HTERT RPE-1 (cell line): Measurements from ENCODE around the gene TMEM154.

Experiments
- in situ Hi-C: fragments of 300-500 bp; cut with MboI; formaldehyde crosslinking; loops from 4 replicates; pipeline ENCODE4 v1.14.3; 2020; ENCODE audit warnings: low sequenced_read_pairs

Gene TMEM154

DNA sequence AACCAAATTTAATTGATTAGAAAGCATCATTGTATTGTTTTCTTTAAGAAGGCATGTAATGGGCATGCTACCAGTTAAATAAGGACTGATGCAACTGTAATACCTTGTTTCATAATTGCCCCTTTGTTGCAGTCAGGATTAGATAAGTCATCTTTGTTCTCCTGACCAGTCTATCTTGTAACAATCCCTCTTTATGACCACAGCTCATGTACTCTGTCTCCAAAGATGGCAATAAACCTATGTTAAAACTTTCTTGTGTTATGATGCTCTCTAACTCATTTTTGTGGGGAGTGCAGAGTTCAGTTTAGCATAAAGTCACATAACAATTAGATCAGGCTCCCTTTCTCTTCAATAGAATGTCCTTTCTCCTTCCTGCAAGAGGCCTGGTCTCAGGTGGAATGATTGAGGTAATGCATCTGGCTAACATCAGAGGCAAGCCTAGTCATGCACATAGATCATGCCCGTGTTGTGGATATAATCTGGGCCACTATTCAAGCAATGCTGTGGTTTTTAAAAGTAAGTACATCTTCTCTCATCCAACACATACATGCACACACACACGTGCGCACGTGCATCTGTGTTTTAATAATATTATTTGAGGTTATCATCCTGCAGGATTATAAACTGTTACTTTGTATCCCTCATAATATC lies 45.6 kb downstream of the TMEM154 start:
- in situ Hi-C loops = no loop called here

GRCh38 chr4:152633118-152633517 lies 46.7 kb downstream of the TMEM154 start:
- in situ Hi-C loops = no loop called here

- in situ Hi-C loops = no loop called here
These were observed 49.5 kb downstream of the TMEM154 start for GRCh38 chr4:152630324-152630723.

DNA sequence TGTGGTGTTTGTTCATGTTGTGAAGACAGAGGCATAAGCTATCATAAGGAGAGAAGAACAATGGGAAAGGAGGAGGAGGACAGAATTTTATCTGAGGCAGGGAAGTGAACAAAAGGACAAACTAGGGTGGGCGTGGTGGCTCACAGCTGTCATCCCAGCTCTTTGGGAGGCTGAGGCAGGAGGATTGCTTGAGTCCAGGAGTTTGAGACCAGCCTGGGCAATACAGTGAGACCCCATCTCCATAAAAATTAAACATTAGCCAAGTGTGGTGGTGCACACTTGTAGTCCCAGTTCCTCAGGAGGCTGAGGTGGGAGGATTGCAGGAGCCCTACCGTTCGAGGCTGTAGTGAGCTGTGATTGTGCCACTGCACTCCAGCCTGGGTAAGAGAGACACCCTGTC lies 49.9 kb downstream of the TMEM154 start:
- in situ Hi-C loops = no loop called here

GRCh38 chr4:152628128-152628527 lies 51.7 kb downstream of the TMEM154 start:
- in situ Hi-C loops = no loop called here

DNA sequence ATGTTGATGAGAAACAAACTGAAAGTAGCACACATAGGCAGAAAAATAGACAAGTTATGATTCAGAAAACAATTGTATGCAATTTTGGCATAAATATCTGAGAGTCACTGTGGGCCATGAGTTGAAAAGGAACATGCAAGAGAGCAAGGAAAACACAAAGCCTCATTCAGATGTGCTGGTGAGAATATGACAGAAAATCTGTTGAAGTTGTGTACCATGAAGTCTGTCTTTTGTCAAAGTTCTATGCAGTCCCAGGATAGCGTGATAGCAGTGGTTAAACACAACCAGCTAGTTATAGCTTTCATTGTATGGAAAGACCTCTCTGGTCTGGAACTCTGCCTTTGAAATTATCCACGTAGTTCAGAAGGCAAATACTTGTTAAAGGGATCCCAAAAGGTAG lies 53.0 kb downstream of the TMEM154 start:
- in situ Hi-C loops = no loop called here

DNA sequence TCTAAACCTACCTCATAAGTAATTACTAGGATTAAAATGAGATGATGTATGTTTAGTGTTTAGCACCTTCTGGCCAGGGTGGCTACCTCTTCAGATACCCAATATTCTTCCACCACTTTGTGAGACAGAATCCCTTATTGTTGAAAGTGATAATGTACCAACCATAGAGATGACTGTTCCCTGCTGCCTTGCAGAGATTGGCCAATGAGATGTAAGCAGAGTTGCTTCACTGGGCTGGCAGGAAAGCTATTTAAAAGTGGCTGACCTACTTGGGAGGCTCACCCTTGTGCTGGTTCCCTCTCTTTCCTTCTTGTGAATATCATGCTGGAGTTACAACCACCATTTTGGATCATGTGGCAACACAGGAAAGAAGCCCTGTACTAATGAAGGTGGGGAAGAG lies 58.9 kb downstream of the TMEM154 start:
- in situ Hi-C loops = no loop called here

GRCh38 chr4:152620218-152620617 lies 59.6 kb downstream of the TMEM154 start:
- in situ Hi-C loops = no loop called here

DNA sequence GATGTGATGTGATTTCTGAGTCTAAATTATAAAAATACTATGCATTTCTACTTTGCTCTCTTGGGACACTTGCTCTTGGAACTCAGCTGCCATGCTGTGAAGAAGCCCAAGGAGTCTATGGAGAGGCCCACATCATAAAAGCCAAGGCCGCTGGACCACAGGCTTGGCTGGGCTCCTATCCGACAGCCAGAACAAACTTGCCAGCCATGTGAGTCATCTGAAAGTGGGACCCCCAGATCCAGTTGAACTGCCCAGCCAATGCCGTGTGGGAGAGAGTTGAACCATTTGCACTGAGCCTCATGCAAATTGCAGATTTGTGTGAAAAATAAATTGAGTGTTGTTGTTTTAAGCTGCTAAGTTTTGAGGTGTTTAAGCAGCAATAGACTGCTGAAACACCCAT lies 60.2 kb downstream of the TMEM154 start:
- in situ Hi-C loops = no loop called here

GRCh38 chr4:152618971-152619370 lies 60.8 kb downstream of the TMEM154 start:
- in situ Hi-C loops = no loop called here

- in situ Hi-C loops = no loop called here
These were observed 63.0 kb downstream of the TMEM154 start for GRCh38 chr4:152616804-152617203.

GRCh38 chr4:152613841-152614721 lies 65.7 kb downstream of the TMEM154 start:
- in situ Hi-C loops = no loop called here

- in situ Hi-C loops = no loop called here
These were observed 66.4 kb downstream of the TMEM154 start for GRCh38 chr4:152613351-152613750.

- in situ Hi-C loops = no loop called here
These were observed 69.7 kb downstream of the TMEM154 start for GRCh38 chr4:152610131-152610530.

GRCh38 chr4:152609481-152609880 lies 70.3 kb downstream of the TMEM154 start:
- in situ Hi-C loops = no loop called here

DNA sequence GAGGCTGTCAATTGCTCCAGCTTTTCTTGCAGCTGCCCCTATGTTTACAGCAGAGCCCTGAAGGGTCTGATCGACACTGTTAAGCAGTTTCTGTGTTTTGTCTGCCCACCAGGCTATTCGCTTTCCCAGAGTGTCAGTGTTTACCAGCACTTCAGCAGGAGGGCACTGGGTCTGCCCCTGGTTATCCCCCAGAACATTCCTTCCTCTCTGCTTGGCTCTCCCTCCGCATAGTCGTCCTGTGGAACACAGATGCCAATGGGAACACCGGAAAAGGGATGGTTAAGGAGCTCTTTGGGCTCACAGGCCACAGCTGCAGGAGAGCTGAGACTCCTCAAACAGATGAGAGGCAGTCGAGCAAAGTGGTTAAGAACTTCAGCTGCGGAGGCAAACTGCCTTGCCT lies 72.6 kb downstream of the TMEM154 start:
- in situ Hi-C loops = no loop called here

DNA sequence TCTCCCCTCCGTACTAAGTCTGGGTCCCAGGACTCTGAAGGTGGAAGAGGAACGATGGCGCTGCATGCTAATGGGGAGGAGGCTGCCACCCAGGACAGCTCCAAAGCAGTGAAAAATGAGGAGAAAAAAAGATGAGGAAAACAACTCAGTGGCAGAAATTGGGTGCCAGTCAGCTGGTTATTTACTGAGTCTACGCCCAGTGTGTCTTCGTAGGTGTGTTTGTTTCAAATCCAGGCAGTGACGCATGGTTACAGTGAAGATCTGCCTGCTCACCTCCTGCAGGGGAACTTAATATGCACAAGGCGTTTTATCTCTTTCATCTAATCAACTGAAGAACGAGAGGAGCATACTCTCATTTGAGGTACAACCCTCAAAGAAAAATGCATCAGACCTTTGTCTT lies 73.0 kb downstream of the TMEM154 start:
- in situ Hi-C loops = no loop called here

DNA sequence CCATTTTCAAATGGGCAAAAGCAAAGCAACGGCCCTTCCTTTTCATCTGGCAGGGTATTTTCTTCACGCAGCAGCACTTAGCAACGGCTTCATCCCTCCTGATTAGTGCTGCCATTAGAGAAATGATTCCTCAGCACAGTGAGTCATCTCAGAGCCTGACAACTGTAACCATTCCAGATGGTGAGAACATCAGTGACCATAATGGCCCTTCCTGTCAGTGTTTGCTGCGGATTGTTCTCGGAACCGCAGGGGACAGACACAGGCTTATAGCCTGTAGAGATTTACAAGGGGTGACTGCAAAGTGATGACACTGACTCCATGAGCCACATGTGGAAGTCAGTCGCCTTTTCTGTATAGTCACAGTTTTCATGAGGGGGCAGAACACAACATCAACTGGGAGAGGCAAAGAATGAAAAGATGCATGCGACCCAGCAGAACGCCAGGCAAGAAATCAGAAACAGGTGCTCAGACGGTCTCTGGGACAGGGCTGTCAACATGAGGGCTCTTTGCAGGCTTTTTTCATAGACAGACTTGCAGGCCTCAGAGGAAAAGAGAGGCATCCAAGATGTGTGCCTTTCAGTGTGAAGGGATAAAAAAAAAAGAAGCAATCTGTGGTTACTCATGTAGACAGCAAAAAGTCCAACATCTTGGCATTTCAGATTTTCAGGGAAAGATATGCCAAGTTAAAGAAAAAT lies 74.0 kb downstream of the TMEM154 start:
- in situ Hi-C loops = no loop called here

DNA sequence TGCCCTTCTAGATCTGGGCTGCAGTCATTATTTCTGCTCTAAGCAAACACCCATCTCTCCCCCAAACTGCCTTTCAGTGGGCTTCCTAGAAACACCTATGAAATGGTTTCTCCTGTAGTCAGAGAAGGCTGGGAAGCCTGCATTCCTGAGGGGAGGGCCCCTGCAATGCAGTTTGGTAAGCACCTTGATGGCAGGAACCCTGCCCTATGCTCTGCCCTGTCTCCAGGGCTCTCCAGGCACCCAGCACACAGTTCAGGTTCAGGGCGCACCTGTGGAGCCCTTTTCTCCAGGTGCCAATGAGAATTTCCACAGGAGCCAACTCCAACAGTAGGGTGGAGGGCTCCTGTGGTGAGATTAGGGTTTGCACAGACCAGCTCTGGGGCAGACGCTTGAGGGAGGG lies 74.8 kb downstream of the TMEM154 start:
- in situ Hi-C loops = no loop called here

- in situ Hi-C loops = no loop called here
These were observed 78.6 kb downstream of the TMEM154 start for GRCh38 chr4:152601156-152601555.

GRCh38 chr4:152599636-152600035 lies 80.2 kb downstream of the TMEM154 start:
- in situ Hi-C loops = no loop called here

GRCh38 chr4:152599095-152599494 lies 80.7 kb downstream of the TMEM154 start:
- in situ Hi-C loops = no loop called here
